Lower lobe of right lung (tissue), 2 donors: ENCODE results near the gene SLC17A2. TPM values are rescaled to one million over a fixed set of nuclear protein-coding genes. Genes with fewer than 3 reads are reported as not detected.

Experiments used
- ATAC-seq, 2 donors: fragments of 200-7000 bp; cut with Tn5 transposase; one replicate each; pipeline ENCODE4 v1.9.1; 2020 to 2022; ENCODE audit warnings: mild to moderate bottlenecking in 2 of 2, moderate library complexity in 2 of 2
- DNase-seq: peaks from one replicate; pipeline ENCODE4 v3.0.0-alpha.2; 2020
- H3K27ac ChIP-seq: fragments of 200-600 bp; one replicate; pipeline ENCODE4 v1.8.0; 2022
- H3K27me3 ChIP-seq: fragments of 200-600 bp; one replicate; pipeline ENCODE4 v1.8.0; 2022; ENCODE audit warnings: low read depth
- H3K36me3 ChIP-seq: fragments of 200-600 bp; one replicate; pipeline ENCODE4 v1.8.0; 2022; ENCODE audit warnings: mild to moderate bottlenecking
- H3K4me1 ChIP-seq: fragments of 200-600 bp; one replicate; pipeline ENCODE4 v1.8.0; 2022
- H3K4me3 ChIP-seq: fragments of 200-600 bp; one replicate; pipeline ENCODE4 v1.8.0; 2022; ENCODE audit warnings: mild to moderate bottlenecking
- H3K9me3 ChIP-seq: fragments of 200-600 bp; one replicate; pipeline ENCODE4 v1.8.0; 2022
- intact Hi-C: fragments of 100-400 bp; cut with DNase I; formaldehyde crosslinking; loops from one replicate; pipeline ENCODE4 v1.11.0; 2022
- total RNA-seq: library from RNA; stranded (reverse); fragmentation: NEBNext Ultra II Directional; extraction: Animal tissue kit (Norgen Biotek cat#: 25700); gene quantifications from one replicate; pipeline ENCODE4 v1.2.1, GENCODE V29; 2021
- TF ChIP-seq, protein P1 (sequence below): fragments of 200-600 bp; IDR thresholded peaks from one replicate; pipeline ENCODE4 v1.8.0; 2022; ENCODE audit warnings: antibody characterized with exemption, mild to moderate bottlenecking
- donor health status: DM: no; HTN: yes; CAD: no; lungs with severe emphysema.

SLC17A2 gene
- total RNA-seq, 1 donor from 2014 or later = not detected

DNA sequence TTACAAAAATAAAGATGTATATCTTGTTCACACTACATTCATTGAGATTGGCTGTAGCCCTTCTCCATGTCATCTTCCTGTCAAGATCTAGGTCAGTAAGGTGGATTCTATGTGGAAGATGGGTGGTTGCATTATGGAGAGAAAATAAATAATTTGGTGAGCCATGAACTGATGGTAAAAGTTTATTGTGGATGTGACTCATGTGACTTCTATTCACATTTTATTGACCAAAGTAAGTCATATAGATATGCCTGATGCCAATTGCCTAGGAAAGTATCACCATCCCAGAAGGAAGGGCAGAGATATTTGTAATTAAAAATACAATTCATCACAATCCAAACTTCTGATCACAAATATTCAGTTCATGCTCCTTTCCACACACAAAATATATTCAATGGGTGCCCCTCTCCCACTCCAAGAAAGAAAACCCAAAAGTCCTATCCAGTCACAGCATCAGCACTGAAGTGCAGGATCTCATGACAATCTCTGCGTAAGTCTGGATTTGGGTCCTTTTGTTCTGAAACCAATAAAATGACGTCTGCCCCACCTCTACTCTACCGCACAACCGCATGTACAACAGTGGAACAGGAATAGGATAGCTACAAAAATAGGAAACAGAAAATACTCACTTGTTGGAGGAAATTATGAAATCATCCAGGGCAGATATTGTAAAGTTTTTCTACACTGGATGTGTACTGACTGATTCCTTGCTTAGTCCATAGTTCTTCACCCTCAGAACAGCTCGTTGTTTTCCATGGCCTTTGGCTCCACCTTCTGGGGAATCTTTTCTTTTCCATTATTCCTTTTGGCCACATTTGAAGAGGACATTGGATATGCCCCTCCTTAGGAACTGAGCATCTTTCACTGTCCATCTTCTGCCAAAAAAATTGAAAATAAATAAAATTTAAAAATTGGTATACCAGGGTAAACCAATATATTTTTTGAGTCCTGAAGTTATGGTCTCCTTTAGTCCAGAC lies 40.3 kb downstream of the SLC17A2 start:
- H3K4me3 ChIP-seq = no peak overlapping the region
- H3K27me3 ChIP-seq = no peaks in the 10 kb centered on the region
- no peaks in the 10 kb centered on the region for H3K9me3 ChIP-seq
- intact Hi-C loops = no loop called here
- no peak for DNase-seq
- no peaks in the 10 kb centered on the region for H3K4me1 ChIP-seq
- ATAC-seq = peak; percentile 57 to 72
- H3K36me3 ChIP-seq = no peaks in the 10 kb centered on the region
- no peak overlapping the region for H3K27ac ChIP-seq
- TF ChIP-seq, protein P1, sequence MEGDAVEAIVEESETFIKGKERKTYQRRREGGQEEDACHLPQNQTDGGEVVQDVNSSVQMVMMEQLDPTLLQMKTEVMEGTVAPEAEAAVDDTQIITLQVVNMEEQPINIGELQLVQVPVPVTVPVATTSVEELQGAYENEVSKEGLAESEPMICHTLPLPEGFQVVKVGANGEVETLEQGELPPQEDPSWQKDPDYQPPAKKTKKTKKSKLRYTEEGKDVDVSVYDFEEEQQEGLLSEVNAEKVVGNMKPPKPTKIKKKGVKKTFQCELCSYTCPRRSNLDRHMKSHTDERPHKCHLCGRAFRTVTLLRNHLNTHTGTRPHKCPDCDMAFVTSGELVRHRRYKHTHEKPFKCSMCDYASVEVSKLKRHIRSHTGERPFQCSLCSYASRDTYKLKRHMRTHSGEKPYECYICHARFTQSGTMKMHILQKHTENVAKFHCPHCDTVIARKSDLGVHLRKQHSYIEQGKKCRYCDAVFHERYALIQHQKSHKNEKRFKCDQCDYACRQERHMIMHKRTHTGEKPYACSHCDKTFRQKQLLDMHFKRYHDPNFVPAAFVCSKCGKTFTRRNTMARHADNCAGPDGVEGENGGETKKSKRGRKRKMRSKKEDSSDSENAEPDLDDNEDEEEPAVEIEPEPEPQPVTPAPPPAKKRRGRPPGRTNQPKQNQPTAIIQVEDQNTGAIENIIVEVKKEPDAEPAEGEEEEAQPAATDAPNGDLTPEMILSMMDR = peak; percentile 58

DNA sequence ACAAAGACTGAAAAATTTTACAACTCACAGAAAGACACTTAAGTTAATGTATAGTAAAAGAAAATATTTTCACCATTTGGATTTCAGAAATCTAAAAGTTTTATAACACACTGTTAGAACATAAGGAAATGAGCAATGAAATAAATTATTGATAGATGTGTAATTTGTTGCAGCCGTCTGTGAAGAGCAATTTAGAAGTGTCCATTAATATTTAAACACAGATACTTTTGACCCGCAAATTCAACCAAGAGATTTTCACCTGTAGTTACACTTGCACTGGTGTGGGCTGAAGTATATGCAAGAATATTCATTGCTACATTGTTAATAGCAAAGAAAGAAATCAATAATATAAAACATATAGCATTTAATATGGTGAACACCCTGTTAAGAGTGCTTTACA lies 41.9 kb downstream of the SLC17A2 start:
- no peak for ATAC-seq
- TF ChIP-seq, protein P1 = no peak
- no peaks in the 10 kb centered on the region for H3K36me3 ChIP-seq
- no peaks in the 10 kb centered on the region for H3K9me3 ChIP-seq
- H3K4me3 ChIP-seq = no peak overlapping the region
- no peaks in the 10 kb centered on the region for H3K27me3 ChIP-seq
- no peaks in the 10 kb centered on the region for H3K4me1 ChIP-seq
- DNase-seq = no peak
- no peak overlapping the region for H3K27ac ChIP-seq
- intact Hi-C loops = no loop called here

DNA sequence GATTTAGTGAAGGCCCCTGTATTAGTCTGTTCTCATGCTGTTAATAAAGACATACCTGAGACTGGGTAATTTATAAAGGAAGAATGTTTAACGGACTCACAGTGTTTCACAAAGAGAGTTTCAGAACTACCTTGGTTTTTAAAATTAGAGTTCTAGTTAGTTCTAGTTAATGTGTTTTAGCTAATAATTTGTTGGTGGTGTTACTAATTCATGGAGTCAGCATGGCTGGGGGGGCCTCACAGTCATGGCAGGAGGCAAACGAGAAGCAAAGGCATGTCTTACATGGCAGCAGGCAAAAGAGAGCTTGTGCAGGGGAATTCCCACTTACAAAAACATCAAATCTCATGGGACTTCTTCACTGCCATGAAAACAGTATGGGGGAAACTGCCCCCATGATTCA lies 44.4 kb downstream of the SLC17A2 start:
- no peaks in the 10 kb centered on the region for H3K36me3 ChIP-seq
- DNase-seq (no peak), ATAC-seq (no peak)
- H3K27ac ChIP-seq = no peak overlapping the region
- intact Hi-C loops = no loop called here
- no peaks in the 10 kb centered on the region for H3K4me1 ChIP-seq
- no peaks in the 10 kb centered on the region for H3K9me3 ChIP-seq
- no peak overlapping the region for H3K4me3 ChIP-seq
- TF ChIP-seq, protein P1 = no peak
- H3K27me3 ChIP-seq = no peaks in the 10 kb centered on the region

DNA sequence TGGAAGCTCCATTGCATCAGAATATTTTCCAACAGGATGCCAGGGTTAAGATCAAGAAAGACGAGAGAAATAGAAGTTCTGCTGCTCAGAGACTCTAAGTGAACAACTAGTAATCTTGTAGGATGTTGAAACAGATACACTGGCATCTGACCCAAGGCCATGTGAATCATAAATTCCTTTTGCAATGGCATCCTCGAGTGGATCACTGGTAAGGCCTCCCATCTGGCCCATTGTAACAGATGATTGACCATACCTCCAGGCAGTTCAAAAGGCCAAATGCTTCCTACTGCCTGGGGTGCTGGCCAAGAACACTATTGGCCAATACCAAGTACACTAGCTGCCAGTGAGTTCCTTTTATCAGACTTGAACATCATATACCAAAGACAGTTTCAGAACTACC lies 46.5 kb downstream of the SLC17A2 start:
- H3K4me3 ChIP-seq = no peak overlapping the region
- no peak overlapping the region for H3K27ac ChIP-seq
- intact Hi-C loops = no loop called here
- no peak for DNase-seq
- H3K4me1 ChIP-seq = no peaks in the 10 kb centered on the region
- peak; percentile 59 to 62 for ATAC-seq
- TF ChIP-seq, protein P1 = no peak
- H3K27me3 ChIP-seq = no peaks in the 10 kb centered on the region
- no peaks in the 10 kb centered on the region for H3K36me3 ChIP-seq
- H3K9me3 ChIP-seq = no peaks in the 10 kb centered on the region

DNA sequence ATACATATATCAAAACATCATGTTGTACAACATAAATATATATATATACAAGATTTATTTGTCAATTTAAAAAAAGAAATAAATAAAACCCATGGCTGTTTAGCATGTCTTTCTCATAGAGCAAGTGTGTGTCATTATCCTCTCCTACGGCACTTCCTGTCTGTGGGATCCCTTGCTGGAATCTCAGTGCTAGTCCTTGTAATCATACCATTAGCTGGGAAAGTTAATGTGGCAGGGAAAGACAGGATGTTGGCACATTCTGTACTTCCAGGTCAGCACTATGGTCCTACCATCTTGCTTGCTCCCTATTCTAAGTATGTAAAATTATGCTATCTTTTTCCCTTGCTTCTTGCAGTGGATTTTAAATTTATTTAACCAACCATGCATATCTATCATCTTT lies 47.0 kb downstream of the SLC17A2 start:
- intact Hi-C loops = no loop called here
- Histone ChIP-seq H3K4me3 (no peak overlapping the region), H3K36me3 (no peaks in the 10 kb centered on the region), H3K27ac (no peak overlapping the region), H3K4me1 (no peaks in the 10 kb centered on the region), H3K9me3 (no peaks in the 10 kb centered on the region), H3K27me3 (no peaks in the 10 kb centered on the region)
- no peak for ATAC-seq
- TF ChIP-seq, protein P1 = no peak
- no peak for DNase-seq
